Measurements from ENCODE around the gene LKAAEAR1.

LKAAEAR1 gene

GRCh38 chr20:64050261-64051032 is 33.8 kb downstream of the LKAAEAR1 start (continued):
- TF ChIP-seq PPARA (CRISPR knock-in tag; IDR thresholded peaks at IDR 0.05; ENCODE audit: borderline replicate concordance) (no peak), GLIS3 (CRISPR knock-in tag; IDR thresholded peaks at IDR 0.05) (no peak), ZC3H10 (CRISPR knock-in tag; IDR thresholded peaks at IDR 0.05) (no peak), CSRNP3 (CRISPR knock-in tag; IDR thresholded peaks at IDR 0.05) (no peak), TOX (CRISPR knock-in tag; IDR thresholded peaks at IDR 0.05; ENCODE audit: borderline replicate concordance) (no peak), ZNF565 (CRISPR knock-in tag; conservative IDR thresholded peaks at IDR 0.05; ENCODE audit: low read depth) (no peak)
- TF ChIP-seq, protein P1, sequence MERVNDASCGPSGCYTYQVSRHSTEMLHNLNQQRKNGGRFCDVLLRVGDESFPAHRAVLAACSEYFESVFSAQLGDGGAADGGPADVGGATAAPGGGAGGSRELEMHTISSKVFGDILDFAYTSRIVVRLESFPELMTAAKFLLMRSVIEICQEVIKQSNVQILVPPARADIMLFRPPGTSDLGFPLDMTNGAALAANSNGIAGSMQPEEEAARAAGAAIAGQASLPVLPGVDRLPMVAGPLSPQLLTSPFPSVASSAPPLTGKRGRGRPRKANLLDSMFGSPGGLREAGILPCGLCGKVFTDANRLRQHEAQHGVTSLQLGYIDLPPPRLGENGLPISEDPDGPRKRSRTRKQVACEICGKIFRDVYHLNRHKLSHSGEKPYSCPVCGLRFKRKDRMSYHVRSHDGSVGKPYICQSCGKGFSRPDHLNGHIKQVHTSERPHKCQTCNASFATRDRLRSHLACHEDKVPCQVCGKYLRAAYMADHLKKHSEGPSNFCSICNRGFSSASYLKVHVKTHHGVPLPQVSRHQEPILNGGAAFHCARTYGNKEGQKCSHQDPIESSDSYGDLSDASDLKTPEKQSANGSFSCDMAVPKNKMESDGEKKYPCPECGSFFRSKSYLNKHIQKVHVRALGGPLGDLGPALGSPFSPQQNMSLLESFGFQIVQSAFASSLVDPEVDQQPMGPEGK (CRISPR knock-in tag; IDR thresholded peaks at IDR 0.05; ENCODE audit: borderline replicate concordance) = no peak

GRCh38 chr20:64049878-64050260 is 34.3 kb downstream of the LKAAEAR1 start:
- TF ChIP-seq, protein P2, sequence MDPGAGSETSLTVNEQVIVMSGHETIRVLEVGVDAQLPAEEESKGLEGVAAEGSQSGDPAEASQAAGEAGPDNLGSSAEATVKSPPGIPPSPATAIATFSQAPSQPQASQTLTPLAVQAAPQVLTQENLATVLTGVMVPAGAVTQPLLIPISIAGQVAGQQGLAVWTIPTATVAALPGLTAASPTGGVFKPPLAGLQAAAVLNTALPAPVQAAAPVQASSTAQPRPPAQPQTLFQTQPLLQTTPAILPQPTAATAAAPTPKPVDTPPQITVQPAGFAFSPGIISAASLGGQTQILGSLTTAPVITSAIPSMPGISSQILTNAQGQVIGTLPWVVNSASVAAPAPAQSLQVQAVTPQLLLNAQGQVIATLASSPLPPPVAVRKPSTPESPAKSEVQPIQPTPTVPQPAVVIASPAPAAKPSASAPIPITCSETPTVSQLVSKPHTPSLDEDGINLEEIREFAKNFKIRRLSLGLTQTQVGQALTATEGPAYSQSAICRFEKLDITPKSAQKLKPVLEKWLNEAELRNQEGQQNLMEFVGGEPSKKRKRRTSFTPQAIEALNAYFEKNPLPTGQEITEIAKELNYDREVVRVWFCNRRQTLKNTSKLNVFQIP (CRISPR knock-in tag; IDR thresholded peaks at IDR 0.05; ENCODE audit: borderline replicate concordance, low read depth) = no peak
- TF ChIP-seq BACH2 (CRISPR knock-in tag; IDR thresholded peaks at IDR 0.05; ENCODE audit: borderline replicate concordance) (no peak), RARB (CRISPR knock-in tag; IDR thresholded peaks at IDR 0.05) (no peak), TOX (CRISPR knock-in tag; IDR thresholded peaks at IDR 0.05; ENCODE audit: borderline replicate concordance) (no peak), ZFP30 (CRISPR knock-in tag; IDR thresholded peaks at IDR 0.05) (no peak), ZFP3 (CRISPR knock-in tag; IDR thresholded peaks at IDR 0.05) (no peak), ZC3H10 (CRISPR knock-in tag; IDR thresholded peaks at IDR 0.05) (no peak)
- no peak for ATAC-seq

DNA sequence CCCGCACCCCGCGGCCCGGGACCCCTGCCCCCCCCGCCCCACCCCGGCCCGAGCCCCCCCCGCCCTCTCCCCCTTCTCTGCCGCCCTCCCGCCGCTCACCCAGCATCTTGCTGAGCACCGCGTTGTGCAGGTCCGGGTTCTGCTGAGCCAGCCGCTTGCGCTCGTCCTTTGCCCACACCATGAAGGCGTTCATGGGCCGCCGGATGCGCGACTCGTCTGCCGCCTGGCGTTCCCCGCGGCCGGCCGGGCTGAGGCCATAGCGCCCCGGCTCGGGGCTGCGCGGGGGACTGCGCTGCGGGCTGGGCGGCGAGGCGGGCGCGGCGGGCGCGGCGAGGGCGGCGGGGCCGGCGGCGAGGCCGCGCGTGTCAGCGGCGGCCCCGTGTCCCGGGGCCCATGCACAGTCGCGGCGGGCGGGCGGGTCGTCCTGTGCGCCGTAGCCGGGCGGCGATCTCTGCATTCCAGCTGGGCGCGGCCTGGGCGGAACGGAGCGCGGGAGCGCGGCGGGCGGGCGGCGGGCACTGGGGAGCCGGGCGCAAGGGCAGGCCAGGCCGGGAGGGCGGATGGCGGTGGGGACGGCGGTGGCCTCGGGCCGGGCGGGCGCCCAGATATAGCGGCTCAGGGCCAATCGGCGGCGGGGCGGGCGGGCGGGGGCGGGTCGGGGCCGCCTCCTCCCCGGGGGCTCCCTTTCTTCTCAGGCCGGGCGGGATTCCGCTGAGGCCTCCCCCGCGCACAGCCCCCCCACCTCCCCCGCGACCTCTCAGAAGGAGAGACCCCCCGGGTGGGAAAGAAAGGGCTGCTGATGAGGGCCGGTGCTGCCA is 34.9 kb downstream of the LKAAEAR1 start, which contains the start of gene SOX18:
Gene SOX18 (minus strand): TSS at position 580 of the 818 bp plus-strand sequence. CDS start 123 bp downstream, at position 457.
- TF ChIP-seq ARNTL (CRISPR knock-in tag; IDR thresholded peaks at IDR 0.05; ENCODE audit: borderline replicate concordance, low read depth) (no peak), ISL1 (CRISPR knock-in tag; IDR thresholded peaks at IDR 0.05) (no peak), ZC3H10 (CRISPR knock-in tag; IDR thresholded peaks at IDR 0.05) (no peak), ZNF565 (CRISPR knock-in tag; conservative IDR thresholded peaks at IDR 0.05; ENCODE audit: low read depth) (no peak), ZFP30 (CRISPR knock-in tag; IDR thresholded peaks at IDR 0.05) (no peak), CSDC2 (CRISPR knock-in tag; IDR thresholded peaks at IDR 0.05) (no peak), TOX (CRISPR knock-in tag; IDR thresholded peaks at IDR 0.05; ENCODE audit: borderline replicate concordance) (no peak), ZNF70 (CRISPR knock-in tag; IDR thresholded peaks at IDR 0.05) (no peak)
- ATAC-seq = no peak

DNA sequence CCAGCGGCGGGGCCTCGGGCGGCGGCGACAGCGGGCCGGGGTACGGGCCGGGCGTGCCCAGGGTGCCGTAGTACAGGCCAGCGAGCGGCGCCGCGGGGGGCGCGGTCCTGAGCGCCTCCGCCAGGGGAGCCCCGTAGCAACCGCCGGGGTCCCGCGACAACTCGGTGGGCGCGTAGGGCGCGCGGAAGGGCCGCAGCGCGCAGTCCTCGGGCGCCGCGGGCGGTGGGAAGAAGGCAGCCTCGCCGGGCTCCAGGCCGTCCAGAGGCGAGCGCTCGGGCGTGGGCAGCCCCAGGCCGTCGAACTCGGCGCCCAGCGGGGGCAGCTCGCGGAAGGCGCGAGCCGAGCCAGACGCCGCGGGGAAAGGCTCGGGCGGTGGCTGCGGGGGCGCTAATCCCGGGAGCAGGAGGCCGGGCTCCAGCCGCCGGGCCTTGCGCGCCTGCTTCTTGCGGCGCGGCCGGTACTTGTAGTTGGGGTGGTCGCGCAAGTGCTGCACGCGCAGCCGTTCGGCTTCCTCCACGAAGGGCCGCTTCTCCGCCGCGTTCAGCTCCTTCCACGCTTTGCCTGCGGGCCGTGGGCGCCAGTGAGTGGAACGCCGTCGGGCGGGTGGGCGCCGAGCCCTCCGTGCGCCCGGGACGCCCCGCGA is 35.7 kb downstream of the LKAAEAR1 start:
- no peak for ATAC-seq
- no peak for TF ChIP-seq SNAI2 (CRISPR knock-in tag; IDR thresholded peaks at IDR 0.05)
- no peak for TF ChIP-seq ZNF565 (CRISPR knock-in tag; conservative IDR thresholded peaks at IDR 0.05; ENCODE audit: low read depth)
- no peak for TF ChIP-seq ZC3H10 (CRISPR knock-in tag; IDR thresholded peaks at IDR 0.05)
- TF ChIP-seq, protein P1 (CRISPR knock-in tag; IDR thresholded peaks at IDR 0.05; ENCODE audit: borderline replicate concordance) = no peak
- no peak for TF ChIP-seq ISL1 (CRISPR knock-in tag; IDR thresholded peaks at IDR 0.05)
- no peak for TF ChIP-seq CREB5 (CRISPR knock-in tag; IDR thresholded peaks at IDR 0.05; ENCODE audit: low read depth)
- TF ChIP-seq ZFP30 (CRISPR knock-in tag; IDR thresholded peaks at IDR 0.05) = no peak
- TF ChIP-seq ZFP3 (CRISPR knock-in tag; IDR thresholded peaks at IDR 0.05) = no peak
- no peak for TF ChIP-seq ESRRG (CRISPR knock-in tag; IDR thresholded peaks at IDR 0.05)

Measured in SK-N-SH treated with all-trans-retinoic acid at 6 μM for 48 hours (cell line).